K562 (cell line): ENCODE results near the gene ZNF180. TPM values are rescaled to one million over a fixed set of nuclear protein-coding genes. Genes with fewer than 3 reads are reported as not detected.

ENCODE experiments used
- CBX3 ChIP-seq, 2 experiments: IDR thresholded peaks; 1 replicate in 1 of 2; 2 replicates in 1 of 2; pipeline ENCODE4 v1.6.1; 2012; ENCODE audit warnings: inconsistent platforms in 2 of 2, low read length in 2 of 2, borderline replicate concordance in 1 of 2, control low read depth in 1 of 2
- CEBPG ChIP-seq, 3 experiments: fragments of 200-800 bp in 1 of 3; sonication (Bioruptor generic) in 1 of 3; sonication (generic) in 1 of 3; formaldehyde crosslinking in 1 of 3; IDR thresholded peaks in 2 of 3; conservative IDR thresholded peaks in 1 of 3; 2 replicates each; pipeline versions ENCODE4 v1.6.1 to v1.8.0; 2016 to 2022; ENCODE audit warnings: missing compliant biosample characterization in 2 of 3, missing genetic modification characterization in 2 of 3, mild to moderate bottlenecking in 1 of 3, missing genetic modification reagents in 1 of 3
- GABPB2 ChIP-seq: fragments of 250-450 bp; sonication (Bioruptor Pico); conservative IDR thresholded peaks from 2 replicates; pipeline ENCODE4 v1.5.1; 2021; ENCODE audit warnings: mild to moderate bottlenecking
- GATAD2A ChIP-seq: fragments of 450-650 bp; IDR thresholded peaks from 2 replicates; pipeline ENCODE4 v1.6.1; 2017
- HBP1 ChIP-seq: fragments of 450-650 bp; formaldehyde crosslinking; IDR thresholded peaks from 2 replicates; pipeline ENCODE4 v1.4.0; 2022; ENCODE audit warnings: missing genetic modification characterization
- HCFC1 ChIP-seq: IDR thresholded peaks from 2 replicates; pipeline ENCODE4 v1.6.1; 2012; ENCODE audit warnings: low read depth, low read length, improper control_type of control experiment
- MAZ ChIP-seq, 2 experiments: fragments of 450-650 bp in 1 of 2; sonication (generic) in 1 of 2; formaldehyde crosslinking; IDR thresholded peaks in 1 of 2; conservative IDR thresholded peaks in 1 of 2; 2 replicates each; pipeline versions ENCODE4 v1.4.0 to v1.5.0; 2020; ENCODE audit warnings: mild to moderate bottlenecking in 1 of 2, missing genetic modification reagents in 1 of 2
- MEF2D ChIP-seq: conservative IDR thresholded peaks from 2 replicates; pipeline ENCODE4 v1.6.1; 2016; ENCODE audit warnings: low read depth, missing genetic modification characterization, missing compliant biosample characterization
- NELFE ChIP-seq: IDR thresholded peaks from 2 replicates; pipeline ENCODE4 v1.6.1; 2011; ENCODE audit warnings: mild to moderate bottlenecking; ENCODE audit not compliant: insufficient read depth, insufficient read length
- NFYB ChIP-seq: IDR thresholded peaks from 2 replicates; pipeline ENCODE4 v1.6.1; 2011; ENCODE audit warnings: mild to moderate bottlenecking, moderate library complexity; ENCODE audit not compliant: insufficient read length; ENCODE audit errors: extremely low read depth
- RAD21 ChIP-seq, 2 experiments: fragments of 250-450 bp in 1 of 2; fragments of 450-650 bp in 1 of 2; sonication (Bioruptor Pico) in 1 of 2; formaldehyde crosslinking in 1 of 2; IDR thresholded peaks in 1 of 2; conservative IDR thresholded peaks in 1 of 2; 2 replicates each; pipeline versions ENCODE4 v1.4.0 to v1.8.0; 2020 to 2022; ENCODE audit warnings: mild to moderate bottlenecking in 2 of 2, moderate library complexity in 1 of 2
- SRF ChIP-seq, 2 experiments: fragments of 250-450, 450-650 bp in 1 of 2; sonication (Bioruptor Pico) in 1 of 2; sonication (generic) in 1 of 2; formaldehyde crosslinking; IDR thresholded peaks; 2 replicates each; pipeline versions ENCODE4 v1.5.0 to v1.5.1; 2020 to 2022; ENCODE audit warnings: mild to moderate bottlenecking in 1 of 2, missing genetic modification reagents in 1 of 2
- TBL1XR1 ChIP-seq, 2 experiments: IDR thresholded peaks; 2 replicates each; pipeline ENCODE4 v1.6.1; 2012; ENCODE audit warnings: improper control_type of control experiment in 2 of 2, low read length in 2 of 2, mild to moderate bottlenecking in 1 of 2
- ZFP91 ChIP-seq: sonication (generic); formaldehyde crosslinking; IDR thresholded peaks from 2 replicates; pipeline ENCODE4 v1.8.0; 2022; ENCODE audit warnings: mild to moderate bottlenecking, missing genetic modification reagents
- ZNF436 ChIP-seq: fragments of 250-450, 450-650 bp; sonication (Bioruptor Pico); formaldehyde crosslinking; IDR thresholded peaks from 2 replicates; pipeline ENCODE4 v1.7.0; 2020; ENCODE audit warnings: mild to moderate bottlenecking
- ZNF444 ChIP-seq: fragments of 250-450 bp; sonication (Bioruptor Pico); IDR thresholded peaks from 2 replicates; pipeline ENCODE4 v1.4.0; 2020; ENCODE audit warnings: mild to moderate bottlenecking, moderate library complexity
- polyA plus RNA-seq, 8 experiments: library from polyadenylated mRNA; depleted of rRNA in 4 of 8; stranded (reverse) in 5 of 8; unstranded in 3 of 8; fragments of >200 nt; fragmentation: Nextera tagmentation in 2 of 8; fragmentation: Illumina TruSeq in 1 of 8; extraction: Ambion mirVana in 2 of 8; extraction: Trizol in 1 of 8; gene quantifications; 2 replicates each; pipeline versions ENCODE4 v1.2.1 to v1.2.3, GENCODE V29; 2011 to 2014; ENCODE audit warnings: inconsistent platforms in 1 of 8, missing spikeins in 1 of 8
- total RNA-seq, 7 experiments: library from RNA; depleted of rRNA in 6 of 7; stranded (reverse); fragments of >200 nt in 6 of 7; fragmentation: Illumina TruSeq in 2 of 7; extraction: Trizol in 2 of 7; gene quantifications; 2 replicates each; pipeline versions ENCODE4 v1.2.1 to v1.2.3, GENCODE V29; 2011 to 2021; ENCODE audit warnings: low replicate concordance in 1 of 7

The ZNF180 gene
- total and polyA plus RNA-seq, 9 of the 15 experiments (the other 6 are each of a cell fraction or from before 2014, with no cell fraction given), result 1.8 to 8.7 (median 5.9) TPM

- TF ChIP-seq ZFP91 (CRISPR knock-in tag) (no peak), CBX3 (IDR thresholded peaks at IDR 0.05; ENCODE audit: borderline replicate concordance in 1 of 2, low read length in 2 of 2) (peak in 1 of 2 experiments; percentile 60; a peak in 1 of 3 replicates), NFYB (no peak), MAZ (CRISPR knock-in tag; conservative IDR thresholded peaks at IDR 0.05 in 1 of 2, IDR thresholded peaks at IDR 0.05 in 1 of 2) (peak in 1 of 2 experiments; percentile 61; a peak in 2 of 4 replicates), HBP1 (CRISPR knock-in tag) (no peak), ZNF444 (no peak), RAD21 (CRISPR knock-in tag; conservative IDR thresholded peaks at IDR 0.05 in 1 of 2, IDR thresholded peaks at IDR 0.05 in 1 of 2) (peak in 1 of 2 experiments; percentile 62; a peak in 2 of 4 replicates), MEF2D (no peak), SRF (CRISPR knock-in tag; IDR thresholded peaks at IDR 0.05) (no peak), ZNF436 (CRISPR knock-in tag) (no peak), CEBPG (CRISPR knock-in tag; IDR thresholded peaks at IDR 0.05) (no peak), CEBPG (tag; conservative IDR thresholded peaks at IDR 0.05 in 1 of 2, IDR thresholded peaks at IDR 0.05 in 1 of 2) (no peak), TBL1XR1 (IDR thresholded peaks at IDR 0.05; ENCODE audit: low read length in 2 of 2) (no peak), HCFC1 (0 out of 2 replicates have a peak, but pooled peaks have one; percentile 39), NELFE (no peak), GATAD2A (no peak), GABPB2 (CRISPR knock-in tag) (no peak)
Observed at GRCh38 chr19:44512326-44513298, 12.3 kb upstream of the ZNF180 start (continued).
